ENCODE data around the gene UNKL. TPM values are rescaled to one million over a fixed set of nuclear protein-coding genes. Genes with fewer than 3 reads are reported as not detected.

The UNKL gene
- polyA plus RNA-seq, 1 experiment, result 15.4 TPM

GRCh38 chr16:1449201-1449788 is 34.8 kb upstream of the UNKL start:
- Histone ChIP-seq H3K27me3 (ENCODE audit: control insufficient read depth, insufficient read depth, low read length) (no peaks in the 10 kb centered on the region), H3K4me3 (ENCODE audit: low read depth, low read length) (no peak overlapping the region), H3K36me3 (ENCODE audit: control insufficient read depth, insufficient read depth, low read length) (peaks cover 30% of the 10 kb centered on the region)
- DNase-seq (ENCODE audit: low read depth), result no peak
- ChIA-PET CTCF (no interaction called here), POLR2A (no interaction called here)
- no peak for TF ChIP-seq CTCF (IDR thresholded peaks at IDR 0.05; ENCODE audit: insufficient read depth, low read depth, low read length)

GRCh38 chr16:1448536-1449116 is 34.1 kb upstream of the UNKL start:
- no peaks in the 10 kb centered on the region for H3K27me3 ChIP-seq (ENCODE audit: control insufficient read depth, insufficient read depth, low read length)
- ChIA-PET CTCF (no interaction called here), POLR2A (no interaction called here)
- DNase-seq (ENCODE audit: low read depth), result no peak
- H3K4me3 ChIP-seq (ENCODE audit: low read depth, low read length), result no peak overlapping the region
- TF ChIP-seq CTCF (IDR thresholded peaks at IDR 0.05; ENCODE audit: insufficient read depth, low read depth, low read length), result no peak
- peaks cover 29% of the 10 kb centered on the region for H3K36me3 ChIP-seq (ENCODE audit: control insufficient read depth, insufficient read depth, low read length)

- peaks cover 25% of the 10 kb centered on the region for H3K36me3 ChIP-seq (ENCODE audit: control insufficient read depth, insufficient read depth, low read length)
- TF ChIP-seq CTCF (IDR thresholded peaks at IDR 0.05; ENCODE audit: insufficient read depth, low read depth, low read length), result no peak
- ChIA-PET POLR2A (no interaction called here), CTCF (no interaction called here)
- H3K4me3 ChIP-seq (ENCODE audit: low read depth, low read length), result no peak overlapping the region
- no peak for DNase-seq (ENCODE audit: low read depth)
- H3K27me3 ChIP-seq (ENCODE audit: control insufficient read depth, insufficient read depth, low read length), result no peaks in the 10 kb centered on the region
These were observed 33.5 kb upstream of the UNKL start for GRCh38 chr16:1447965-1448364.

- POLR2A ChIA-PET, result no interaction called here
- CTCF ChIA-PET, result interaction anchor here (0.6 kb wide), 1 partner anchor 83 kb away, joined by 3 read pairs; no protein-coding TSS in a partner anchor
- no peak for DNase-seq (ENCODE audit: low read depth)
- Histone ChIP-seq H3K36me3 (ENCODE audit: control insufficient read depth, insufficient read depth, low read length) (peaks cover 20% of the 10 kb centered on the region), H3K4me3 (ENCODE audit: low read depth, low read length) (no peak overlapping the region), H3K27me3 (ENCODE audit: control insufficient read depth, insufficient read depth, low read length) (no peaks in the 10 kb centered on the region)
- no peak for TF ChIP-seq CTCF (IDR thresholded peaks at IDR 0.05; ENCODE audit: insufficient read depth, low read depth, low read length)
These were observed 32.0 kb upstream of the UNKL start for GRCh38 chr16:1446296-1447080.

DNA sequence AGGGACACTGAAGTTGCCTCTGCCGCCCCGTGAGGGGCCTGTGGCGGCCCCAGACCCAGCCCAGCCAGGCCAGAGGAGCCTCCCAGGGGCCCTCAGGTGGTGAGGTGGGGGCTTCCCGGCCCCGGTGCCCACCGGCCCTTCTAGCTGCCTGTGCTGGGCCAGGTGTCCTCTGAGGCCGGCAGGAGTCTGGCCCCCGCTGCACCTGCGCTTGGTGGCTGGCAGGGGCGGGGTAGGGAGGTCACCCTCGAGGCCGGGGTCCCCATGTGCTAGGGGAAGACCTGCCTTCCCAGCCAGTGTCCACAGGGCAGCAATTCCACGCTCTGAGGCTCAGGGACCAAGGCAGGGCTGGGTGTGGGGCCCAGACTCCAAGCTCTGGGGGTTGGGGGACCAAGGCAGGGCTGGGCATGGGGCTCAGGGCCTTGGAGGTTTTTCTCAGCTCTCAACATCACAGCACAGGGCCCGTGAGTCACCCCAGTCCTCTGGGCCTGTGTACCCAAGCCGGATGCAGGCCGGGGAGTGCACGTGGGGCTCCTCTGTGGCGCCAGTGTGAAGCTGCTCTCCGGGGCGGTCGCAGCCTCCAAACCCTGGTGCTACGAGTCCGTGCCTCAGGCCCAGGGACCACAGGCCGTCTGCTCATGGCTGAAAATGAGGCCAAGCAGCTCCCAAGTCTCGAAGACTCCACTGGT is 31.2 kb upstream of the UNKL start:
- Histone ChIP-seq H3K27me3 (ENCODE audit: control insufficient read depth, insufficient read depth, low read length) (no peaks in the 10 kb centered on the region), H3K4me3 (ENCODE audit: low read depth, low read length) (no peak overlapping the region), H3K36me3 (ENCODE audit: control insufficient read depth, insufficient read depth, low read length) (peaks cover 17% of the 10 kb centered on the region)
- POLR2A ChIA-PET, result no interaction called here
- DNase-seq (ENCODE audit: low read depth), result no peak
- CTCF ChIA-PET, result no interaction called here
- no peak for TF ChIP-seq CTCF (IDR thresholded peaks at IDR 0.05; ENCODE audit: insufficient read depth, low read depth, low read length)
